DOHH2 (cell line): ENCODE results near the gene CABCOCO1.

Source experiments
- EZH2phosphoT487 ChIP-seq: fragments of 200-600 bp; sonication (generic); IDR thresholded peaks from 2 replicates; pipeline ENCODE4 v1.6.1; 2017; ENCODE audit warnings: borderline replicate concordance, mild to moderate bottlenecking, antibody characterized with exemption, low read length, moderate library complexity, mixed read lengths
- TF ChIP-seq, protein P1 (sequence below): fragments of 200-600 bp; sonication (generic); IDR thresholded peaks from one replicate; pipeline ENCODE4 v1.5.1; 2014; ENCODE audit warnings: antibody characterized with exemption, mild to moderate bottlenecking, low read depth, low read length; ENCODE audit not compliant: poor library complexity, severe bottlenecking

DNA sequence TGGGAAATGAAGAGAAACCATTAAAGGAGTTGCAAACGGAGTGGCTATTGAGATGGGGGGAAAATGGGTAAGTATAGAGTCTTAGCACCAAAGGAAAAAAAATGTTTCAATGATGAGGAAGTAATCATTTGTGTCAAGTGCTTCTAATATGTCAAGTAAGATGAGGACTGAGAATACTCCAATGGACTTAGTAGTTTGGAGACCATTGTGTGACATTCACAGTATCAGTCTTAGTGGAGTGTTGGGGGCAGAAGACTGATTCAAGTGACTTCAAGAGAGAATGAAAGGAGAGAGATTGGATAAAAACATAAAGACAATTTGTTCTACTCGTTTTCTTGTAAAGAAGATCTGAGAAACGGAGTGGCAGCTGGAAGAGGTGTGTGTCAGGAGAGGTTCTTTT, 150.2 kb downstream of the CABCOCO1 start:
- no peak for TF ChIP-seq EZH2phosphoT487
- TF ChIP-seq, protein P1, sequence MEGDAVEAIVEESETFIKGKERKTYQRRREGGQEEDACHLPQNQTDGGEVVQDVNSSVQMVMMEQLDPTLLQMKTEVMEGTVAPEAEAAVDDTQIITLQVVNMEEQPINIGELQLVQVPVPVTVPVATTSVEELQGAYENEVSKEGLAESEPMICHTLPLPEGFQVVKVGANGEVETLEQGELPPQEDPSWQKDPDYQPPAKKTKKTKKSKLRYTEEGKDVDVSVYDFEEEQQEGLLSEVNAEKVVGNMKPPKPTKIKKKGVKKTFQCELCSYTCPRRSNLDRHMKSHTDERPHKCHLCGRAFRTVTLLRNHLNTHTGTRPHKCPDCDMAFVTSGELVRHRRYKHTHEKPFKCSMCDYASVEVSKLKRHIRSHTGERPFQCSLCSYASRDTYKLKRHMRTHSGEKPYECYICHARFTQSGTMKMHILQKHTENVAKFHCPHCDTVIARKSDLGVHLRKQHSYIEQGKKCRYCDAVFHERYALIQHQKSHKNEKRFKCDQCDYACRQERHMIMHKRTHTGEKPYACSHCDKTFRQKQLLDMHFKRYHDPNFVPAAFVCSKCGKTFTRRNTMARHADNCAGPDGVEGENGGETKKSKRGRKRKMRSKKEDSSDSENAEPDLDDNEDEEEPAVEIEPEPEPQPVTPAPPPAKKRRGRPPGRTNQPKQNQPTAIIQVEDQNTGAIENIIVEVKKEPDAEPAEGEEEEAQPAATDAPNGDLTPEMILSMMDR, result no peak
